Thymus (tissue), 11 donors: ENCODE results near the gene EPDR1. TPM values are rescaled to one million over a fixed set of nuclear protein-coding genes. Genes with fewer than 3 reads are reported as not detected.

Experiments
- DNase-seq, 9 donors: peaks; one replicate each; pipeline ENCODE4 v3.0.0-alpha.2; 2013; ENCODE audit warnings: low spot score in 9 of 9, low read depth in 6 of 9, missing footprints in 1 of 9
- H3K27ac ChIP-seq, 2 donors: one replicate each; pipeline ENCODE4 v1.5.1; 2013; ENCODE audit warnings: control low read depth in 1 of 2, low read depth in 1 of 2, low read length in 1 of 2, mild to moderate bottlenecking in 1 of 2, moderate library complexity in 1 of 2
- H3K27me3 ChIP-seq, 2 donors: one replicate each; pipeline ENCODE4 v1.5.1; 2013; ENCODE audit warnings: low read length in 1 of 2; ENCODE audit not compliant: control insufficient read depth in 2 of 2, insufficient read depth in 1 of 2
- H3K36me3 ChIP-seq, 2 donors: one replicate each; pipeline ENCODE4 v1.5.1; 2013; ENCODE audit warnings: low read length in 1 of 2, mild to moderate bottlenecking in 1 of 2, moderate library complexity in 1 of 2; ENCODE audit not compliant: control insufficient read depth in 2 of 2, insufficient read depth in 2 of 2
- H3K4me1 ChIP-seq, 2 donors: one replicate each; pipeline ENCODE4 v1.5.1; 2013; ENCODE audit warnings: low read length in 2 of 2; ENCODE audit not compliant: control insufficient read depth in 2 of 2, insufficient read depth in 2 of 2
- H3K4me3 ChIP-seq, 2 donors: one replicate each; pipeline ENCODE4 v1.5.1; 2013; ENCODE audit warnings: low read length in 2 of 2, control low read depth in 1 of 2, mild to moderate bottlenecking in 1 of 2
- H3K9me3 ChIP-seq, 2 donors: one replicate each; pipeline ENCODE4 v1.5.1; 2013; ENCODE audit warnings: low read length in 1 of 2, mild to moderate bottlenecking in 1 of 2; ENCODE audit not compliant: control insufficient read depth in 2 of 2, insufficient read depth in 1 of 2
- WGBS: extraction: QIAGEN DNeasy Blood & Tissue Kit; methylation state at CpG from one replicate; pipeline ENCODE4 v1.1.7; 2013; 5-methylcytosine and 5-hydroxymethylcytosine counted together
- polyA plus RNA-seq: library from polyadenylated mRNA; stranded (reverse); fragments of 200-250 nt; gene quantifications from one replicate; pipeline ENCODE4 v1.2.3, GENCODE V29; 2013
- total RNA-seq: library from RNA; stranded (reverse); fragments of 120-200 nt; gene quantifications from one replicate; pipeline ENCODE4 v1.2.4, GENCODE V29; 2013
- donor health status: healthy.

Gene EPDR1
- total and polyA plus RNA-seq, 2 donors: 7.2 to 10.7 TPM

DNA sequence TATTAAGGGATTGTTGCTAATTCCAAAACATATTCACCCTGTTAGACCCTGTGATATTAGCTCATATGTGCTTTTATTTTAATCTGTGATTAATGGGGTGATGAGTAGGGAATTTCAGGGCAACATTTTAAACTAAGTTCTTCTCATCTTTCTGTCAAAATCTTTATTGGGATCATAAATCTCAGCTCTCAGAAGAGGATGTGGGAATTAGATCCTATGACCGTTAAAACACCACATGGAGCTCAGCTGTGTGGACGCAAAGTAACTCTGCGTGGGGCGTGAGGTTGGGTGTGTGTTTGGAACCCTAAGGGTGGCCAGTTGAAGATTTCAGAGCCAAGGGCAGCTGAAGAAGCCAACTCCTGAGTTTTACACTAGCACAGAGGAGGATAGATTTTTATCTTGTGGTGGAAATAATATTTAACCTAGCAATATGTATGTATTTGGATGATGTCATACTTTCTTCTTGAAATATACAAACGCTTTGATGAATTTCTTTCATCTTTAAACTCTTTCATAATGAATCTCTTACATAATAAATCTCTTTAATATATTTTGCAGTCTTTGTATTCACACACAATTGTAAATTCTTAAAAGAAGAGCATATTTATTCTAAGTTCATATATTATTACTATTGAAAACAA lies 64.4 kb downstream of the EPDR1 start:
- 94% methylated on average over 5 of the region's 5 CpGs for WGBS

DNA sequence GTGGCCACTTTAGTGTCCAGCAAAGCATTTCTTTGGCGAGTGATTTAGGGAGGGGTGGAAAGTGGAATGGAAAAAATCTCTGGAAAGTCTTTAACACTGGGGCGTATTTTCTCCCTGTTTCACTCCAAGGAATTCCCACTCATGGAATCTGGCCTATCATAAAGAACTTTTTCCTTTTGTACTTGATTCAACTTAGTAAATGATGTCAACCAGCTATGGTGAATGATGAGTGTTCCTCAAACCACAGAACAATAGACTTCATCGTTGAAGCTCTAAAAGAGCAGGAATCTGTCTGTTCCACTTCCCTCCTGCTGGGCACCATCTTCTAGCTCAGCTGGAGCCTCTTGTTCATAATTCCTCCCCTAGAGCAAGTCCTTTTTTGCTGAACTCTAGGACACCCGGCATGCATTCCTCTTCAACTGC lies 66.5 kb downstream of the EPDR1 start:
- WGBS: 78% methylated on average over 4 of the region's 4 CpGs
- H3K4me1 ChIP-seq: no peaks in the 10 kb centered on the region
- H3K27me3 ChIP-seq: no peaks in the 10 kb centered on the region
- no peaks in the 10 kb centered on the region for H3K36me3 ChIP-seq
- no peaks in the 10 kb centered on the region for H3K9me3 ChIP-seq
- DNase-seq: no peak
- H3K4me3 ChIP-seq: no peak overlapping the region
- H3K27ac ChIP-seq: no peak overlapping the region

More for the DNA sequence above, 64.4 kb downstream of the EPDR1 start:
- H3K27ac ChIP-seq: no peak overlapping the region
- no peaks in the 10 kb centered on the region for H3K27me3 ChIP-seq
- H3K4me3 ChIP-seq: no peak overlapping the region
- no peaks in the 10 kb centered on the region for H3K4me1 ChIP-seq
- H3K36me3 ChIP-seq: no peaks in the 10 kb centered on the region
- no peaks in the 10 kb centered on the region for H3K9me3 ChIP-seq
- DNase-seq: no peak

DNA sequence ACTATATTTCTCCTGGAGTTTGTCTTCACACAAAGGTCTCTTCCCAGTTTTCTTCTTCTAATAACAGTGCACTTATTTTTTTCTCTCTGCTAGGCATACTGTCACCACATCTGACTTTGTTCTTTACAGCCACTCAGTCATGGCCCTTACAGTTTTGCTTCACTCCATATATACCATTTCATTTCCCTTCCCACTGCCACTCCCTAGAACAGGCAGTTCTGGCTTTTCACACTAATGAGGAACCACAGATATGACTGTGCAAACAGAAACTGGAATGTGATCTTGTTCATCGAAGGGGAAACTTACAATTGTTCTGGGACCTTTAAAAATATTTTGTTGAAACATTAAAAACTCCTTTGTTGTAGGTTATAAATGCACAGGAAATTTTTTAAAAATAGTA lies 67.3 kb downstream of the EPDR1 start:
- Histone ChIP-seq H3K4me1 (no peaks in the 10 kb centered on the region), H3K27me3 (no peaks in the 10 kb centered on the region), H3K27ac (no peak overlapping the region), H3K4me3 (no peak overlapping the region), H3K36me3 (no peaks in the 10 kb centered on the region), H3K9me3 (no peaks in the 10 kb centered on the region)
- peak in 1 of 9 donors; percentile 14 for DNase-seq
- 7% methylated on average over 1 of the region's 1 CpG for WGBS

DNA sequence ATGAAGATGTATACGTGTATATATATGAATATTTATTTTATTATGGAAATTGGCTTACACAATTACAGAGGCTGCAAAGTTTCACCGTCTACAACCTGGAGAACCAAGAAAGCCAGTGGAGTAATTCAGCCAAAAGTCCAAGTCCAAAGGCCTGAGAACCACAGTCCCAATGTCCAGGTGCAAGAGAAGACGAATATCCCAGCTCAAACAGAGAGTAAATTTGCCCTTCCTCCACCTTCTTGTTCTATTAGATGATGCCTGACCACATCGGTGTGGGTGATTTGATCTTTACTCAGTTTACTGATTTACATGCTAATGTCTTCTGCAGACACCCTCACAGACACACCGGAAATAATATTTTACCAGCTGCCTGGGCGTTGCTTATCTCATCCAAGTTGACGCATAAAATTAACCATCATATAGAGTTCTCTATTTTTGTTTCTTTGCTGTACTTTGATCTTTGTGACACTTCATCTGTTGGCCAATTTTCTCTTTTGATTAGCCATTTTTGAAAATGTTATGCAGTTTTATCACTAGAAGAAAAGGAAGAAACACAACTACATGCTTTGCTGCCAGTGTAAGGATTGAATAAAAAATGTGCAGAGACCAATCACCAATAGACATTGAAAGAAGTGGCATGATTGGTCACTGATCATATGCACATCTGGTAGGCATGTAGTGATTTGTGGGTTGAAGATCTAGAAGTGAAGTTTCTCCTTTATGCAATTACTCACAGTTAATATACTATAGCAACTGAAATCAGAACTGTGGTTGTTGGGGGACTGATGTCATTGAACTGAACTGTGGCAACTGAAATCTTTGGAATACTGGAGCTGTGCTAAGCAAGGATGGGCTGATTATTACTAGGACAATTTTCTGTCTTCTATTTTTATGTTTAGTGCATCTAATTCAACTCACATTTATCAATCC lies 68.5 kb downstream of the EPDR1 start:
- no peak for DNase-seq
- H3K27ac ChIP-seq: no peak overlapping the region
- H3K4me1 ChIP-seq: no peaks in the 10 kb centered on the region
- H3K36me3 ChIP-seq: no peaks in the 10 kb centered on the region
- H3K4me3 ChIP-seq: no peak overlapping the region
- H3K9me3 ChIP-seq: no peaks in the 10 kb centered on the region
- 96% methylated on average over 7 of the region's 7 CpGs for WGBS
- H3K27me3 ChIP-seq: no peaks in the 10 kb centered on the region

DNA sequence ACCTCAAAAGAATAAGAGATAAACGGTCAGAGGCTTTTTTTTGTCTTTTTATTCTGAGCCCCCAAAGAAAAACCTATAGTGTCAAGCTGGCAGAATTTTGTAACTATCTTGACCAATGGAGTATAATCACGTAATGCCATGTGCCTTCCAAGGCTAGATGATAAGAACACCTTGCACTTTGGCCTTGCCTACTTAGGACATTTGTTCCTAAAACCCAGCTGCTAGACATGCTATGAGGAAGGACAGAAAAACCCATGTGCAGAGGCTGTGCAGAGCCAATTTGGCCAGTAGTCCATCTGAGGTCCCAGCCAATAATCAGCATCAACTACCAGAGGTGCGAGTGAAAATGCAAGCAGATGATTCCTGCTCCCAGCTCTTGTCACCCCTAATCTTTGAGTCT lies 69.9 kb downstream of the EPDR1 start:
- no peak overlapping the region for H3K27ac ChIP-seq
- H3K9me3 ChIP-seq: no peaks in the 10 kb centered on the region
- no peaks in the 10 kb centered on the region for H3K4me1 ChIP-seq
- no peaks in the 10 kb centered on the region for H3K27me3 ChIP-seq
- H3K36me3 ChIP-seq: no peaks in the 10 kb centered on the region
- no peak overlapping the region for H3K4me3 ChIP-seq
- WGBS: 97% methylated on average over 3 of the region's 3 CpGs
- DNase-seq: no peak

DNA sequence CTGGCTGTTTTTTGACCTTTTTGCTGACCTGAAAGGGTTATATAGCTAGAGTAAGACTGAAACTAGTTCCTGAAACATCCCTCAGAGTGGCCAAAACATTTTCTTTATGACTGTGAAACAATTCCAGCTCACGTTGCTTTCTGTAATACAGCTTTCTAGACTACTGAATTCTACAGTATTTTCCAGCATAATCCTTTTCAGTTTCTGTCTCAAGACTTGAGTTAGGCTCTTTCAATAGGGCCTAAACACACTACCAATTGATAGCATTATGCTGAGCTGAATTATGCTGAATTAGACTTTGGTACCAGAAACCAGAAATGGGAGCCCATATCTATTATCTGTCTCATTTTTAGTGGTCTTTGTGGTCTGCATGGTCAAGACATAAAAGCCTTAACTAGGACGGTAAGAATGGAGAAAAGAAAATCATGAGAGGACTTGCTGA lies 72.6 kb downstream of the EPDR1 start:
- 93% methylated on average over 2 of the region's 2 CpGs for WGBS
- H3K27ac ChIP-seq: no peak overlapping the region
- peak in 1 of 9 donors; percentile 7 for DNase-seq
- no peaks in the 10 kb centered on the region for H3K27me3 ChIP-seq
- no peak overlapping the region for H3K4me3 ChIP-seq
- H3K4me1 ChIP-seq: no peaks in the 10 kb centered on the region
- no peaks in the 10 kb centered on the region for H3K36me3 ChIP-seq
- H3K9me3 ChIP-seq: no peaks in the 10 kb centered on the region

DNA sequence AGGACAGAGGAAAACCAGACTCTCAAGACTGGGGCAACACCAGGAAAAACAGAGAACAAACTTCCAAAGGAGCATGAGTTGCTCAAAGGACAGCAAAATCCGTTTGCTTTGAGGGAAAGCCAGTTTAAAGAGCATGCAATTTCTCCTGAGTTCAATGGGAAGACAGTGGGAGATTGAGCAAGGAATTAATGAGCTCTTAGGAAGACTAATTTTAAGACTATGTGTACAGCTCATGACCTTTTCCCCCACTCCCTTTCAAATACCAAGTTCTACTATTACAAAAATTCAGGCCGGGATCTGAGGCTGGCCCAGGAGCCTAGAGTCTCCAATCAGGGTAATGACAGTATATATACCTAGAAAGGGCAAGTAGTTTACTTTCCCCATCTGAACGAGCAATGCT lies 79.2 kb downstream of the EPDR1 start:
- no peaks in the 10 kb centered on the region for H3K27me3 ChIP-seq
- H3K4me3 ChIP-seq: no peak overlapping the region
- no peaks in the 10 kb centered on the region for H3K36me3 ChIP-seq
- 97% methylated on average over 3 of the region's 3 CpGs for WGBS
- H3K4me1 ChIP-seq: no peaks in the 10 kb centered on the region
- no peak overlapping the region for H3K27ac ChIP-seq
- H3K9me3 ChIP-seq: no peaks in the 10 kb centered on the region
- DNase-seq: no peak

DNA sequence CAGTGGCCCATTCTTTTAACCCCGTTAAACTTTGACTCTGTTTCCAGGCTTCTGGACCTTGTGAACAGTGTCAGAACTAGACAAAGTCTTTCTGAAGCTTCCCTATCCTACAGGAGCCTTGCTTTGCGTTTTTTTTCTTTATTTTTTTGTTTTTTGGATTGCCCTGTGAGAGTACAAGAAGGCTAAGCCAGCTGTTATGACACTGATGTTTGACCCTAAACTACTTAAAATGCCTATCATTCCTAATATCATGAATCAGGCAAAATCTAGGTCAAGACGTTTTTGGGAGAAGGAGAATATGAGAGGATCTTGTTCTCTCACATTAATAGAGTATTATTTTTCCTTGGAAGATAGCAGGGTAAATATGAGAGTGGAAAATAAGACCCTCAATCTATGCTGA lies 79.8 kb downstream of the EPDR1 start:
- 90% methylated on average over 3 of the region's 3 CpGs for WGBS
- Histone ChIP-seq H3K9me3 (no peaks in the 10 kb centered on the region), H3K27ac (no peak overlapping the region), H3K4me1 (no peaks in the 10 kb centered on the region), H3K27me3 (no peaks in the 10 kb centered on the region), H3K36me3 (no peaks in the 10 kb centered on the region), H3K4me3 (no peak overlapping the region)
- no peak for DNase-seq
